ENCODE measurements around the gene PRR36.

GRCh38 chr19:7923295-7924191, 49.4 kb upstream of the PRR36 start:
- TF ChIP-seq, protein P1, sequence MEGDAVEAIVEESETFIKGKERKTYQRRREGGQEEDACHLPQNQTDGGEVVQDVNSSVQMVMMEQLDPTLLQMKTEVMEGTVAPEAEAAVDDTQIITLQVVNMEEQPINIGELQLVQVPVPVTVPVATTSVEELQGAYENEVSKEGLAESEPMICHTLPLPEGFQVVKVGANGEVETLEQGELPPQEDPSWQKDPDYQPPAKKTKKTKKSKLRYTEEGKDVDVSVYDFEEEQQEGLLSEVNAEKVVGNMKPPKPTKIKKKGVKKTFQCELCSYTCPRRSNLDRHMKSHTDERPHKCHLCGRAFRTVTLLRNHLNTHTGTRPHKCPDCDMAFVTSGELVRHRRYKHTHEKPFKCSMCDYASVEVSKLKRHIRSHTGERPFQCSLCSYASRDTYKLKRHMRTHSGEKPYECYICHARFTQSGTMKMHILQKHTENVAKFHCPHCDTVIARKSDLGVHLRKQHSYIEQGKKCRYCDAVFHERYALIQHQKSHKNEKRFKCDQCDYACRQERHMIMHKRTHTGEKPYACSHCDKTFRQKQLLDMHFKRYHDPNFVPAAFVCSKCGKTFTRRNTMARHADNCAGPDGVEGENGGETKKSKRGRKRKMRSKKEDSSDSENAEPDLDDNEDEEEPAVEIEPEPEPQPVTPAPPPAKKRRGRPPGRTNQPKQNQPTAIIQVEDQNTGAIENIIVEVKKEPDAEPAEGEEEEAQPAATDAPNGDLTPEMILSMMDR (IDR thresholded peaks at IDR 0.05), result no peak
- TF ChIP-seq POLR2A (IDR thresholded peaks at IDR 0.05), result no peak
